Measurements from ENCODE around the gene SF1. TPM values are rescaled to one million over a fixed set of nuclear protein-coding genes. Genes with fewer than 3 reads are reported as not detected.

Gene SF1
- total RNA-seq, 1 experiment from 2014 or later: 386 TPM

GRCh38 chr11:64792482-64792881, 14.1 kb upstream of the SF1 start:
- no TSS peak for BruUV-seq (replicated peaks)
- Mint-ChIP-seq H3K9me3 (ENCODE audit: unreplicated experiment) (no peaks in the 10 kb centered on the region), H3K4me1 (ENCODE audit: low read depth, unreplicated experiment) (no peaks in the 10 kb centered on the region), H3K27me3 (ENCODE audit: insufficient read depth, unreplicated experiment) (no peaks in the 10 kb centered on the region), H3K27ac (ENCODE audit: unreplicated experiment) (no peak overlapping the region), H3K4me3 (ENCODE audit: unreplicated experiment) (no peak overlapping the region), H3K36me3 (ENCODE audit: insufficient read depth, unreplicated experiment) (no peaks in the 10 kb centered on the region)
- Histone ChIP-seq H3K9me3 (no peaks in the 10 kb centered on the region), H3K4me1 (no peaks in the 10 kb centered on the region), H3K4me3 (ENCODE audit: low read depth, low read length) (no peak overlapping the region), H3K27me3 (replicated peaks; ENCODE audit: control insufficient read depth, insufficient read depth, low read length) (no peaks in the 10 kb centered on the region), H3K36me3 (ENCODE audit: control insufficient read depth, insufficient read depth, low read length) (no peaks in the 10 kb centered on the region; the same call in 1 of the 2 replicates)
- DNase-seq: peak in 1 of 2 experiments; percentile 14
- ChIA-PET POLR2A (interaction anchor here (0.9 kb wide), 1 partner anchor 14 kb away, joined by 3 read pairs; no protein-coding TSS in a partner anchor), CTCF (interaction anchor here (0.6 kb wide), 1 partner anchor 1103 kb away, joined by 3 read pairs; no protein-coding TSS in a partner anchor)
- TF ChIP-seq CTCF (IDR thresholded peaks at IDR 0.05; ENCODE audit: insufficient read depth in 1 of 2, low read depth in 1 of 2, low read length in 1 of 2, severe bottlenecking in 1 of 2, unreplicated experiment in 1 of 2): no peak
- intact Hi-C loops (cut with micrococcal nuclease; ENCODE audit: unreplicated experiment): no loop called here

GRCh38 chr11:64791781-64792291, 13.5 kb upstream of the SF1 start:
- ChIA-PET POLR2A (no interaction called here), CTCF (interaction anchor here (0.6 kb wide), 1 partner anchor 1103 kb away, joined by 3 read pairs; no protein-coding TSS in a partner anchor)
- Mint-ChIP-seq H3K9me3 (ENCODE audit: unreplicated experiment) (no peaks in the 10 kb centered on the region), H3K4me3 (ENCODE audit: unreplicated experiment) (no peak overlapping the region), H3K27ac (ENCODE audit: unreplicated experiment) (no peak overlapping the region), H3K27me3 (ENCODE audit: insufficient read depth, unreplicated experiment) (no peaks in the 10 kb centered on the region), H3K36me3 (ENCODE audit: insufficient read depth, unreplicated experiment) (no peaks in the 10 kb centered on the region), H3K4me1 (ENCODE audit: low read depth, unreplicated experiment) (no peaks in the 10 kb centered on the region)
- Histone ChIP-seq H3K4me3 (ENCODE audit: low read depth, low read length) (no peak overlapping the region), H3K9me3 (no peaks in the 10 kb centered on the region), H3K4me1 (no peaks in the 10 kb centered on the region), H3K27me3 (replicated peaks; ENCODE audit: control insufficient read depth, insufficient read depth, low read length) (no peaks in the 10 kb centered on the region), H3K36me3 (ENCODE audit: control insufficient read depth, insufficient read depth, low read length) (no peaks in the 10 kb centered on the region; the same call in 1 of the 2 replicates)
- no TSS peak for BruUV-seq (replicated peaks)
- DNase-seq: peak in 1 of 2 experiments; percentile 30
- TF ChIP-seq CTCF (IDR thresholded peaks at IDR 0.05; ENCODE audit: insufficient read depth in 1 of 2, low read depth in 1 of 2, low read length in 1 of 2, severe bottlenecking in 1 of 2, unreplicated experiment in 1 of 2): no peak
- intact Hi-C loops (cut with micrococcal nuclease; ENCODE audit: unreplicated experiment): no loop called here

- BruUV-seq (replicated peaks): no TSS peak
Observed at GRCh38 chr11:64790205-64791095, 12.1 kb upstream of the SF1 start.

More at GRCh38 chr11:64790205-64791095, 12.1 kb upstream of the SF1 start:
- no peak for TF ChIP-seq CTCF (IDR thresholded peaks at IDR 0.05; ENCODE audit: insufficient read depth in 1 of 2, low read depth in 1 of 2, low read length in 1 of 2, severe bottlenecking in 1 of 2, unreplicated experiment in 1 of 2)
- Histone ChIP-seq H3K4me1 (no peaks in the 10 kb centered on the region), H3K36me3 (ENCODE audit: control insufficient read depth, insufficient read depth, low read length) (no peaks in the 10 kb centered on the region), H3K27me3 (replicated peaks; ENCODE audit: control insufficient read depth, insufficient read depth, low read length) (no peaks in the 10 kb centered on the region), H3K4me3 (ENCODE audit: low read depth, low read length) (no peak overlapping the region), H3K9me3 (no peaks in the 10 kb centered on the region)
- no peak overlapping the region for H3K4me3 Mint-ChIP-seq (ENCODE audit: unreplicated experiment)
- POLR2A ChIA-PET: no interaction called here
- no peaks in the 10 kb centered on the region for H3K27me3 Mint-ChIP-seq (ENCODE audit: insufficient read depth, unreplicated experiment)
- intact Hi-C loops (cut with micrococcal nuclease; ENCODE audit: unreplicated experiment): no loop called here
- DNase-seq: peak in 1 of 2 experiments; percentile 37
- H3K9me3 Mint-ChIP-seq (ENCODE audit: unreplicated experiment): no peaks in the 10 kb centered on the region
- no peaks in the 10 kb centered on the region for H3K36me3 Mint-ChIP-seq (ENCODE audit: insufficient read depth, unreplicated experiment)
- CTCF ChIA-PET: no interaction called here
- H3K4me1 Mint-ChIP-seq (ENCODE audit: low read depth, unreplicated experiment): no peaks in the 10 kb centered on the region
- no peak overlapping the region for H3K27ac Mint-ChIP-seq (ENCODE audit: unreplicated experiment)
